GM19193 (cell line): ENCODE measurements around the gene DYNC1I2.

Source experiments
- POLR2A ChIP-seq: IDR thresholded peaks from 4 replicates; pipeline ENCODE4 v1.6.1; 2011; ENCODE audit not compliant: insufficient read depth, insufficient read length; ENCODE audit errors: extremely low read depth

The DYNC1I2 gene

GRCh38 chr2:171788316-171788993, 101.2 kb downstream of the DYNC1I2 start:
- TF ChIP-seq POLR2A = no peak

- TF ChIP-seq POLR2A = no peak
Observed at GRCh38 chr2:171789956-171790355, 102.7 kb downstream of the DYNC1I2 start.

- no peak for TF ChIP-seq POLR2A
Observed at GRCh38 chr2:171791361-171791760, 104.1 kb downstream of the DYNC1I2 start.

GRCh38 chr2:171792157-171792556, 104.9 kb downstream of the DYNC1I2 start:
- no peak for TF ChIP-seq POLR2A

DNA sequence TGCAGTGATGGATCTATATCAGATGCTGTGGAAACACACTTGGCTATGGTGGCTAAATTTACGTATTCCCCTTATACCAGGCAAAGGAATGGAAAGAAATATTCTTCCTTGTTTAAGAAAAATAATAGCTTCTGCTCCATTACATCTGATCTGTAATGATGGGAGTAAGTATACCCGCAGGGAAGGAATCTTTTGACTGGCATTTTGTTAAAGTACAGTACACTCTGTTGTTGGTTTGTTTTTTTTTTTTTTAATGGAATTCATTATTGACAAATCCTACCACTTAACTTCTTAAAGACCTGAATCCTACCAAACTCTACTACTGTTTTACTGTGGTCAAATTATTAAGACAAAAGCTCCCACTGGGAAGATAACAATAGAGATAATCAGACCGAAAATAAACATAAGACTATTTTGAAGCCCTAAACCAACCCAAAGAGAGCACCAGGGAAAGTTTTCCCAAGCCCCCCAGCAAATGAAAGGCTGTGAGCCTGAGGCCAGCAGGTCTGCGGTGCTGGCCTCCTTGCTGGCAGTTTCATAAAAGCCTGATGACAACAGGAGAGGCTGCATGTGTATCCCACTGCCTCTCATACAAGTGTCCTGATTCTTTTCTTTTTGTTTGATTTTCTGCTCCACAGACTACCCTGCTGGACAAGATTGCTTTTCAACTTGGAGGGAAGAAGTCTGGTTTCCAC, 105.8 kb downstream of the DYNC1I2 start:
- TF ChIP-seq POLR2A = no peak

DNA sequence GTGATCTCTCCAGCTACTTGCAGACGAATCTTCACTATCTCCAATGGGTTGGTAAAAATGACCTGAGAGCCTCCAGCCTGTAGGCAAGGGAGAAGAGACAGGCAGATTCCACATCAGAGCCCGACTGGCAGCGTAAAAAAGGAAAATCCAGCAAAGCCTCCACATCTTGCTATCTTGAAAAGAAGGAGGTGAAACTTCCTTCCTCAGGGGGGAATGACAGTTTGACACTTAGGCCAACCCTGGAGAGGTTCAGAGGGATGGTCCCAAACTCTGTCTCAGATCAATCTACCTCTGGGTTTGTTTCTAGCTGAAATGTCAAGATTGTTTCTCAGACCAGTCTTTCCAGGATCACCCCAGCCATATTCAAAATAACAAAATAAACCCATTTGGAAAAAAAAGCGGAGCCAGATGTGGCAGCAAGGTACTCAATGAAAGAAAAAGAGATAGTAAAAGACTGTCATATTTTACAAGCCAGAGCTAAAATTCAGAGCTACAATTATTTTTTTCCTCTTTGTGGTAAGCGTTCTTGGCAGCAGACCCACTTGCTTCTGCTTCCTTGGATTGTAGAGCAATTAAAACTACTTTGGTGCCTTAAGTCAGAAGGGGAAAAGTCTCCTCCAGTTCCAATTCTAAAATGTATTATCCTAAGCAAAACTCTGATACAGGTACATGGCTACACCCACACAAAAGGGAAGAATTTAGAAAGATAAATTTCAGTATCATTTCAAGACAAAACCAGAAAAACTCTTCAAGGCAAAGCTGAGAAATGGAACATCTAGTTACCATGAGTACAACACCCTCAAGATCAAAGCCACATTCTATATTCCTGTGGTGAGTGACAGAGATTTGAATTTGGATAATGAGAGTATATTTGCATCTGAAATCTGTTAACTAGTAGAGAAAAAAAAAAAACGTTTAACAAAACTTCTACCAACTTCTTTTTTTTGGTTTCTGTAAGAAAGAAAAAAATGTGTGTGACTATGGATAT, 106.7 kb downstream of the DYNC1I2 start:
- TF ChIP-seq POLR2A = no peak

GRCh38 chr2:171794918-171795317, 107.6 kb downstream of the DYNC1I2 start:
- TF ChIP-seq POLR2A = no peak
